CD4-positive, alpha-beta T cell treated with Interleukin-1 beta for 1 hour (primary cell): Measurements from ENCODE around the gene LRCH1.
"Not testable (repeated sequence)": the region's sequence is repeated elsewhere in the genome, so short reads cannot be mapped to it uniquely, and the experiment has no call there.

ENCODE experiments used
- DNase-seq, 2 donors: peaks; one replicate each; pipeline ENCODE4 v3.0.0-alpha.2; 2020 to 2022

LRCH1 gene

DNA sequence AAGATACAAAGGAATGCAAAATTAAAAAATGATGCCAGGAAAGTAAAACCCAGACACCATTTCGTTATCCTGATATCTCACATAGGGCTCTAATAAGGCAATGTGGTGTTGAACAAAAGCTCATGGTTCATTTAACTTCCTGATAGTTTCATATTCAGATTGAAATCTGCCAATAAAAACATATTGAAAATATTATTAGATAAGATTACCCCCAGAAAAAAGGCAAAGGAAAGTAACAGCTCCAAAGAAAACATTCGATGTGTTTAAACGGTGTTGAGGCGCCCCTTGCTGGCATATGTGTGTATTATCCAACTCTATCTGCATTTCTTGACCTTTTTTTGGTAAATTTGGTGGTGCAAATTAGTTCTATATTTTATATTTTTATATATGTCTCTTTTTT, 168.1 kb downstream of the LRCH1 start:
- peak; percentile 26 to 50 for DNase-seq

DNA sequence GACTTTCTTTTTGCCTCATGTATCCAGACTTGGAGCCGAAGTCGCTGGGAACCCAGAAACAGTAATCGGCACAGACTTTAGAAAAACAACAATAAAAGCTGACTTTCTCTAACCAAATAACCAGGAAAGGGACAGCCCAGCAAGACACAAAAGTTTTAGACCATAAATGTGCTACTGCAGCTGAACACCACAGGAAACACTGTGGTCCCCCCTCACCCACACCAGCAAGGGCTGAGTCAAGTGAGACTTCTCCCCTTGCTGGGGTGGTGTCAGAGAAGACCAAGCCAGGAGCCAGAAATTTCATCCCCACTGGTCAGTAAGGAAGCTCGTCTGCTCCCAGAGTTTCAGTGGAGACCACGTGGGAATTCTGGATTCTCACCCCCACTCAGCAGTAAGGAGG, 173.4 kb downstream of the LRCH1 start:
- DNase-seq = no peak

DNA sequence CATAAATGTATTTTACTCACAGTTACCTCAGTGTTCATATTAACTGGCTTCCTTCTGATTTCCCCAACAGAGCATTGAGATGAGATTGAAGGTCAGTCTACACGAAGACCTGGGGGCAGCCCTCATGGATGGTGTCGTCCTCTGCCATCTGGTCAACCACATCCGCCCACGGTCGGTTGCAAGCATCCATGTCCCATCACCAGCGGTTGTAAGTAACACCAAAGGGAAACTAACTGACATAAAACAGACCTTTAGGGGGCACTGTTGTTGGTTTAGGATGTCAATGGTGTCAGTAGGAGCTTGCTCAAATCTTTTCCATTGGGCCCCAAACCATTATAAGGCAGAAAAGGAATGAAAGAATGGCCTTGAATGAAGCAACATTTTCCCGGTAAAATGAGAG, 175.8 kb downstream of the LRCH1 start:
- peak in 1 of 2 donors; percentile 11 for DNase-seq

DNA sequence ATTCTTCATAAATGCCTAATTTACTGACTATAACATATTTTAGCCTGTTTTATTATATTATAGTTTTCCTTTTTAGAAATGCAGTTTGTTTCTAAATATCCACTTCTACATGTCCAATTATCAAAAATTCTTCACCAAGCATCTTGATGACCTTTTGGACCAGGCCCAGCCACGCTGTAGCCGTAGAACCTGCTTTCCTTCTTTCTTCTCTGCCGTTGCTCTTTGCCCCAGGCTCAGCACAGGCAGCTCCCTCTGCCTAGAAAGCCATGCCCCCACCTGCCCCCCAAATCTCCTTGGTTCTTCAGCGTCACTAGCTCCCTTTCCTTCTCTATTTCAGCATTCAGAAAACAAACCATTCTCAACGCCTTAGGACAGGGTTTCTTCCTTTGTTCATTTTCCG, 178.6 kb downstream of the LRCH1 start:
- no peak for DNase-seq

DNA sequence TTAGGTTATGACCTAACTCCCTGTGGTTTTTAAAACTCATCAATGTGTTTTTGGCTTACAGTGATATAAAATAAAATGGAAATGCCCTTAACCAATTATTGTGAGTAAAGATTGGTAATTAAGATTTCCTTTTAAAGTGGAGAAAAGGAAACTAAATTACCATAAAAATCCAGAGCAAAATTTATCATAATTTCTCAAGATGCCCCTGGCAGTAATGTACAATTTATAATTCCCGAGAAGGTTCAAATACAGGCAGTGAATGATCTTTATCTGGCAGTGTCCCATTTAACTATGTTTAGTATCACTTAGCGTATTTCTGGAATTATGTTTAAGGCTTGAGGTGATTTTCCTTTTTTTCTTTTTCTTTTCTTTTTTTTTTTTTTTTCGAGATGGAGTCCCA, 182.5 kb downstream of the LRCH1 start:
- DNase-seq = no peak

DNA sequence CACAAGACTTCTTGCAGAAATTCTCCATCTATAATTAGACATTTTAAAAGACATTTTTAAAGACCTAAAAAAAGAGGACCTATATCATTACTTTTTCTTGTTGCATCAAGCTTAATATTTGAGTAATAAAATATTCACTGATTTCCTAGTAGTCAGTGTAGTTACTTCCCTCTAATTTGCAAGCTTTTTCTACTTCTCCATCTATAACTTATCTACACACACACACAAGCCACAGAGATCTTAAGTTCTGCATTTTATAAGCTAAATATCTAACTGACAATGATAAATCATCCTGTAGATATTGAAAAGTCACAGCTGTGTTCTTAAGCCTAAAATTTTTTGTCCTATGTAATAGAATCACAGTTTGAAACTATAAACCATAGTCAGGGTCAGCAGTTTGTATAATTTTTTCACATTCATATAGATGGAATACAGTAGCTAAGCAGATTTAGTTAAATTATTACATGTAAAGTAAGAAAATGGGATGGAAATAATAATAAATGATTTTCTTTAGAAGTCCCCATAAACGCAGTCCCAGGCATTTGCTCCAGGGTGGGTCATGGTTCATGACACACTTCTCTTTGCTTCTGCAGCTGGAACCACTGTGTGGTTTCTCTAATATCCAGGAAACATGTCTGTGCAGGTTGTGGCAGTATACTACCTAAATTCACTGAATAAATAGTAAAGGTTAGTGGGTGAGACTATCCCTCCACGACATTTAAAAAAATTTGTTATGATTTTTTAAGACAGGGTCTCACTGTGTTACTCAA, 183.8 kb downstream of the LRCH1 start:
- DNase-seq = no peak

DNA sequence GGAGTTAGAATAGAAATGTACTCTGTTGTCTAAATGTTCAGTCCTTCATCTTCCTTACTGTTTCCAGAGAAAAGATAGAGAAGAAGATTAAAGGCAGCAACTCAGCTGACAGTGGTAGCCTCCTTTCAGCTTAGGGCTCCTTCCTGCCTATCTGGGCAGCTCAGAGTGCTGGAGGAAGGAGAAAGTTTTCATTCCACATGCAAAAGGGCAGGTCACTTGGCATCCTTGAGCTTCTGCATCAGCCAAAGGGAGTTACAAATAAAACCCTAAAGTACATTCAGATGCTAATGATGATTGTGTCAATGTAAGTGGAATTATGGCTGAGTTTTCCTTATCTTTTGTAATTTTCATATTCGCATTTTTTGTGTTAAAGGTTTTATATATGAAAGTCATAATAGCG, 185.1 kb downstream of the LRCH1 start:
- DNase-seq = no peak

DNA sequence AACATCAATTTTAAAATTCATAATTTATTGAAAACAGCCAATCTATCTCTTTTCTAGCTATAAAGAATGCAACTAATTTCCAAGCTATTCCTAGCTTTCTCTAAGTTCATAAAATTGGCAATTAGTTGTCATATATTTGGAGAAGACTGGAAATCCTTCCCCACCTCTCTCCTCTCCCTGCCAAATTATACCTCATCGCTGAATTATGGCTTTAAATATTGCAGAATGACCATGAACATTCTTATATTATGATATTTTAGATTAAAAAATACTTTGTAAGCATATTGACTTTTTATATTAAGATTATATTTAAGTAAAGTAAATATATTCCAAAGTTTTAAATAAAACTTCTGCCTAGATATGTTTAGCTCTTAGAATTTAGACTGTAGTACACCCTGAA, 185.8 kb downstream of the LRCH1 start:
- no peak for DNase-seq

DNA sequence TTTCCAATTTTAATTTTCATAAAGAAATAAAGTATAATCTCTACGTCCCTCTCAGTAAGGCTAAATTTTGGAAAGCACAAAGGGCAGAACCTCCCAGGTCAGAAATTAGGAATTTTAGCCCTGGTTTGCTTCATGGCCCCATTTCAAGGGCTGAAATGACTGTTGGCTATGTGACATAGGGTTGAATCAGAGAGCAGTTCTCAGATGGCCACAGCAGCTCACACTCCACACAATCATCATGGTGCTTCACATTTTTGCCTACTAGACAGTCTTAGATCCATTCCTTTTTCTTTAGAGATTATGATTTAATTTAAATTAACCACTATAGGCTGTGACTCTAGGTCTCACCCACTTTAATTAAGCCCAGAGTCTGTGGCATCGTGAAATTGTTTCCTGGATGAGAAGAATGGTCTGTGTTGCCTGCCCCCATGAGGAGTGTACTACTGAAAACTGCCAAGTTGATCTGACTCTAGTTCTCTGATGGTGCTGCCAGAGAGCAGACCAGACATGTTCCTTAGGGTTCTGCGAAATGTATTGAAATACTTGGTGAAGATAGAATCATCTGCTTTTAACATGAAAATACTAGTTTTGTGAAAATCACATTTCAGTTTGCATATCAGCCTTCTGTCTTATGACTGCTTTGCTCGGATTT, 186.6 kb downstream of the LRCH1 start:
- DNase-seq = no peak

DNA sequence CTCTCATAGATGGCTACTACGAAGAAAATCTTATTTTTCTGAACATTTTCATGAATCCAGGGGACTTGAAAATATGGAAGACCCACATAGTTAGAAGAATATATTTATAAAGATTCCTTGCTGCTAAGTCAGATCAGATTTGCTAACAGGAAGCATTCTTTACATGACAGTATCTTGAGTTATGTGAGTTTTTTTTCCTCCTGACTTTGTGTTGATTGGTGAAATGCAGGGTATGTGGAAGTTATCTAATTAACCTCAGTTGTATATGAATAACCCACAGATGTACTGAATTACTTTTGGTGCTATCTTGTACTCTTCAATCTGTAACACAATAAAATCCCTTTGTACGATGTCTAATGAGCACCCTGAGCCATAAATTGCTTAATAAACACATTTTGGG, 190.2 kb downstream of the LRCH1 start:
- DNase-seq = no peak

DNA sequence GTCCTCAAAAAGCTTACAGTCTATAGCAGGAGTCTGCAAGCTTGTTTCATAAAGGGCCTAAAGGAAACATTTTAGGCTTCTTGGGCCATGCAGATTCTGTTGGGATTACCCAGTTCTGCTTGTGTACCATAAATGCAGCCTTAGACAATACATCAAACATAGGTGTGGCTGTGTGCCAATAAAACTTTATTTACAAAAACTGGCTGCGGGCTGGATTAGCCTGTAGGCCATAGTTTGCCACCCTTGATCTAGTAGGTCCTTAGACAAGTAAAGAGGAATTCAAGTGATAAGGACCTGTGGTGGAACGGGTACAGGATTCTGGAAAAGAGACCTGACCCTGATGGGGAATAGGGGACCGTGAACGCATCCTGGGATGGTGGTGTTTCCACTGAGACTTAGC, 192.1 kb downstream of the LRCH1 start:
- no peak for DNase-seq

DNA sequence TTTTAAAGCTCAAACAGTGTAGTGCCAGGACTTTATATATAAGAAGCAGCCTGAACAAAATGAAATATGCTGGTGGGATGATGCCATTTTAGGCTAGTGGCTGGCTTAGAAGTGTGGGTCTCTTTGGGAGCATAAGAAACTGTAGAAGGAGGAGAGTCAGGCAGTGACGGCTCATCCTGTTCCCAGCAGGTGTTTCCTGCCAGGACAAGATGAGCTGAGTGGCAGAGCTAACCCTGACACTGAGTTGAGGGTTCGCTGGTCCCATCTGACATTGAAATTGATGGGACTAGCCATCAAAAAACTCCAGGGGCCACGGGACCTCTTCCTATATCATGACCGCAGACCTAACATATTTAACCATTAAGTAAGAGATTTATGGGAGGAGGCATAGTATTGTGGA, 192.7 kb downstream of the LRCH1 start:
- DNase-seq = no peak

DNA sequence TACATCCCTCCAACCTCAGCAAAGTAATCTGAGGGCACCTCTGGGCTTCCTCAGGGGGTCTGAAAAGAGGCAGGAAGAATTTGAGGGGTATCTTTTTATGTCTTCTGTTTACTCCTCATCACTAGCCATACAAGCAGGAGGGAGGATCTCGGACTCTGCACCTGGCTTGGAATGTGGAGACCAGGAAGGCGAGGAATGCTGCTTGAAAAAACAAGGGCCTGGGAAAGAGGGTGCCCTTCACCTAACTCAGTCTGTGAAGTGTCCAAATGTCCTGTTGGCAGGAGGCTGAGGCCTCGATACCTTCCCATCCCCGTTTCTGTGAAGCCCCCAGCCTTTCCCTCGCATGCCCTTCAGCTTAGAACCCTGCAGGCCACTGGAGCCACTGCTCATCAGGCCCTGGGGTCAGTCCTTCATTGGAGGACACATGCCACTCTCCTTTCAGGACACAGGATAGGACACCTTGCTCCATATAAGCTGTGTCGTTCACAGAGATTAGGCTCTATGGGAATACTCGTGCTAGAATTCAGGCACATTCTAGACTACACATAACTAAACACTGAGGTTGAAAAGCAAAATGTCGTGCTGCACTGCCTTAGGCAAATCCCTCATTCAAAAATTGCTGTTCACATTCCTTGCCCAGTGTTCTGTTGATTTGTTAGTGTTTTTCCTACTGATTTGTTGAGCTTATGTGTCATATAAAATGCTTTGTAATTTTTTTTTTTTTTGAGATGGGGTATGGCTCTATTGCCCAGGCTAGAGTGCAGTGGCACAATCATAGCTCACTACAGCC, 194.3 kb downstream of the LRCH1 start:
- no peak for DNase-seq

DNA sequence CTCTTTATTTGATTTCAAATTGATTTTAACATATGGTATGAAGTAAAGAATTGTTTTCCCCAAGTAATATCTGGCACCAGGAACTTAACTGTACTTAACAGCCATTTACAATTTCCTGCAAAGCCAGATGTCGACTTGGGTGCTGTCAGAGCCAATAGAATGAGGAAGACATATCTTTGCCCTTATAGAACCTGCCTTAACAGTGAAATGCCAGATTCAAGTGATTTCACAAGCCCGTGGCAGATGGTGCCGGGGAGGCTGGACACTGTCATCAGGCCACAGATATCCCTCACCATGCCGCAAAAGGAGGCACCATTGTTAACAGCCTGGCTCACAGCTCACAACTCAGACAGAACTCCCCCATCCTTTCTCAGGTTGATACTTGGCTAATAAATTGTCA, 195.3 kb downstream of the LRCH1 start:
- DNase-seq = no peak

DNA sequence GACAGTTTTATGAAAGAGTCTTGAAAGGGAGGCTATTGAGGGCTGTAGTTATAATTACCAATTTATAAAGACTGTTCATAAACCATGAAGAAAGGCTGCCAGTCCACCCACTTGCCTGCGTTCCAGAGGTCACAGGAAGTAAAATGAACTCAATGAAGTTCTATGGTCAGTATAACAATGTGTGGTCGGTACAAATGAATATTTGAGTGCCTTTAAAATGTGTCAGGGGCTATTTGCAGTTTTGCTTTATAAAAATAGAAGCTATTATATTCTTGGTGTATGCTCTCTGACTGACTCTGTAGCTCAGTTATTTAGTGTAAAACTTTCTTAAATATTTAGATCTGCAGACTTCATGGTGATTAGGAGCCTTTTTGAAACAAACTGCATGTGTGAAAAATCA, 197.0 kb downstream of the LRCH1 start:
- DNase-seq = no peak

DNA sequence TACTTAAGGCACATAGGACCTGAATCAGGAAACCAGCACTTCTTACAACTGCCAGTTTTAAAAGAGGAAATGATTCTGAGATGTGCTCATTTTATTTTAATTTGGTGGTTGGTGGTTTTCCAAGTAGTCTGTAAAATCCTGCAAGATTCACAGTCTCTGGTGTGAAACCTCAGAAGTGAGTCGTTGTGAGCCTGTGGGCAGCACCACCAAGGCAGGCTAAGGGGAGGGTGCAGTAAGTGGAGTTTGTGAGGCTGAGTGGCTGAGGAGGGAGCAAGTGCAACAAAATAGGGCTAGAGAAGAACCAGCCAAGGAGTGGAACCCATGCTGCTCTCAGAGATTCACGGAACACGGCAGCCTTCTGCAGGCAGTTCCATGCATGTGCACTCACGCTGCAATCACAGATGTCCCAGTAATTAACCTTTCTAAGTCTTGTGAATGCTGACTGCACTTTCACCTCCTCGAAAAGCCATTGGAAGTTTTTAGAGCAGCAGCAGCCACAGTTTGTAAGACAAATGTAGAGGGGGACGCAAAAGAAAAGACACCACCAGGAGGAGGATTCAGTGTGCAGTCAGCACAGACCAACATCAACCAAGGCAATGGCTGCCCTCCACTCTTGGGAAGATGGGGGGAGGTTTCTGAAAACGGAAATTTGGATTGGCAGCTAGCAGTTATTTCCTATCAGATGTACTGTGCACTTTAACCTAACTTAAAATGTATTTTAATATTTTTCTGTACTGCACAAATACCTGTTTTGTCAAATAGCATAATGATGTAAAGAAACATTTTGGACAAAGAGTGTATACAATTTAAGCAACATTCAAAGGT, 199.1 kb downstream of the LRCH1 start:
- peak; percentile 64 to 66 for DNase-seq

DNA sequence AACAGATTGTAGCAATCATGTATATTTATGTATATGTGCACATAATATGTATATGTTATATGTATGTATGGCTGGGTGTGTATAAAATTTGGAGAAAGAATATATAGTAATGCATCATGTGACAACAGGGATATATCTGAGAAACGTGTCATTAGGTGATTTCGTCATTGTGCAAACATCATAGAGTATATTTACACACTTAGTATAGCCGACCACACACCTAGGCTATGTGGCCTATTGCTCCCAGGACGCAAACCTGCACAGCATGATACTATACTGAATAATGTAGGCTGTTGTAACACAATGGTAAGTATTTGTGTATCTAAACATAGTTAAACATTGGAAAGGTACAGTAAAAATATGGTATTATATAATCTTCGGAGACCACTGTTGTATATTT, 200.2 kb downstream of the LRCH1 start:
- no peak for DNase-seq

DNA sequence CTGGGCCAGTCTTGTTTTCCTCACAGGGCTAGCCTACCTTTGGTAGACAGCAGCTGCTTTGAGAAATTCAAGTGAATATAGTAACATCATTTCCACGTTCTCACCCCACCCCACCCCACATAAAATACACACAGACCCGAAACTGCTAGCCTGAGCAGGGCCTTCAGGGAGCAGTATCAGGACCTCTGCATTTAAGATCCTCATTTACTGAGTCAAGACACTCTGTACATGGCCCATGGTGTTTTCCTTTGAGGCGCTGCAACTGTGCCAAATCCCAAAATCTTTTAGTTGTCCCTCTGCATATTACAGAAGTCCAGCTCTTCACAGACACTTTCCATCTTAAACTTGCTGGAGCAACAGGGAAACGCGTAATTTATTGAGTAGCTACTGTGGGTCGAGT, 200.9 kb downstream of the LRCH1 start:
- DNase-seq = no peak

DNA sequence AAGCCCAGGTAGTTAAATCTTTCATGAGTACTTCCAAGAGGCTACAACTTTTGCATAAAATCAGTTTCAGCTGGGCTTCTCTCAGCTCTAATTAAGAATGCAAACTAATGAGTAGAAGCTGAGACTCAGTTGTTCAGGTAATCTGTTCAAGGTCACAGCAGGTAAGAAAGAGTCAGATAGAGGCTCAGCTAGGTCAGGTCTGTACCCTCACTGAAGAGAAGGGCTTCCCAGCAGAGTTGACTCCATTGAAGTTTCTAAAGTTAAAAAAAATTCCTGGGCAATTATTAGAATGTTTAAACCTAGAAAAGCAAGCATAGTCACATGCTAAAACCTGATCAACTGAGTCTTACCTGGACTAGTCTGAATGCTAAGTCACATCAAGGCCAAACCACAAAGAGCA, 201.8 kb downstream of the LRCH1 start:
- DNase-seq = no peak

DNA sequence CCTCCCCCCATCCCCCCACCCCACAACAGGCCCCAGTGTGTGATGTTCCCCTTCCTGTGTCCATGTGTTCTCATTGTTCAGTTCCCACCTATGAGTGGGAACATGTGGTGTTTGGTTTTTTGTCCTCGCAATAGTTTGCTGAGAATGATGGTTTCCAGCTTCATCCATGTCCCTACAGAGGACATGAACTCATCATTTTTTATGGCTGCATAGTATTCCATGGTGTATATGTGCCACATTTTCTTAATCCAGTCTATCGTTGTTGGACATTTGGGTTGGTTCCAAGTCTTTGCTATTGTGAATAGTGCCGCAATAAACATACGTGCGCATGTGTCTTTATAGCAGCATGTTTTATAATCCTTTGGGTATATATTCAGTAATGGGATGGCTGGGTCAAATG, 202.5 kb downstream of the LRCH1 start:
- not testable (repeated sequence) for DNase-seq

DNA sequence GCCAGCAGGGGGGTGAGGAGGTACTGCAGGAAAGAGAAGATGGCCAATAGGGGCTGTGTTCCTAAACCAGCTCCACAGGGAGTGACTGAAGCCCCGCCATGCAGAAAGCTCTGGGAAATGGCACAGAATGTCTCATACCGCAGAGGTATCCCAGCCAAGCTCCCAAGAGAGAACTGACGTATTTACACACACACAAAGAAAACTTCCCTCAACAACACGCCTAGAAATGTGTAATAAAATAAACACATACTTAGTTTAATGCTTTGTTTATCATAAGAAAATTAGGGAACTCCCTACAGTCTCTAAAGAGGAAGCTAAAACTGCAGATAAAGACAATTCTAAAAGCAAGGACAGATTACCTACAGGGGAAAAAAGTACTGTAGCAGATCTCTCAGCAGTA, 204.0 kb downstream of the LRCH1 start:
- DNase-seq = no peak

DNA sequence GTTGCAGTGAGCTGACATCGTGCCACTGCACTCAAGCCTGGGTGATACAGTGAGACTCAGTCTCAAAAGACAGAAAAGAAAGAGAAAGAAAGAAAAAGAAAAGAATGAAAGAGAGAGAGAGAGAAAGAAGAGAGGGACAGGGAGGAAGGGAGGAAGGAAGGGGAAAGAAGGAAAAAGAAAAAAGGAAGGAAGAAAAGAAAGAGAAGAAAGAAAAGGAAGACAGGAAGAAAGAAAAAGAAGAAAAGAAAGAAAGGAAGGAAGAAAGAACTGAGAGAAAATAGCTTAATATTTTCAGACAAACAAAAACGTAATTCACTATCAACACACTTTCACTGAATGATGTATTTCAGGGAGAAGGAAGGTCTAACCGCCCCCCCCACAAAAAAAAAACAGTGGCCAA, 204.7 kb downstream of the LRCH1 start:
- DNase-seq = no peak

DNA sequence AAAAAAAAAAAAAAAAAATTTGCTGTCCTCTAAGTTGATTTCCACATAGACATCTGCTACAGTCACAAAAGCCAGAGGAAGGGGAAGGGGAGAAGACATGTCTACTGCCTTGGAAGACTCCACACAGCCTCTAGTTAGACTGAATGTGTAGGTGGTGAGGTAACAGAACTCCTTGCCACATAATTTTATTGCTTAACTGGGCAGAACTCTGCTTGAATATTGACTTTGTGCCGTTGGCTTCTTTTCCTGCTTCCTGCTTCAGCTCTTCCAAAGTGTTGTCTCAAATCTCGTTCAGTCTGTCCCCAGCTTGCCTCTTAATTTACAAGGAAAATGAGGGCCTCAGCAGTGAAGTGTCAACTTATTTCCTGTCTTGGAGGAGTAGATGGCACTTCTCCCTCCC, 206.9 kb downstream of the LRCH1 start:
- no peak for DNase-seq
